Epidermal melanocyte (primary cell): ENCODE data around the gene HARS2.
"Not testable (repeated sequence)": the region's sequence is repeated elsewhere in the genome, so short reads cannot be mapped to it uniquely, and the experiment has no call there.

Source experiments
- DNase-seq: peaks from one replicate; pipeline ENCODE4 v3.0.0; 2011; ENCODE audit warnings: low spot score; ENCODE audit not compliant: insufficient read length

The HARS2 gene, protein sequence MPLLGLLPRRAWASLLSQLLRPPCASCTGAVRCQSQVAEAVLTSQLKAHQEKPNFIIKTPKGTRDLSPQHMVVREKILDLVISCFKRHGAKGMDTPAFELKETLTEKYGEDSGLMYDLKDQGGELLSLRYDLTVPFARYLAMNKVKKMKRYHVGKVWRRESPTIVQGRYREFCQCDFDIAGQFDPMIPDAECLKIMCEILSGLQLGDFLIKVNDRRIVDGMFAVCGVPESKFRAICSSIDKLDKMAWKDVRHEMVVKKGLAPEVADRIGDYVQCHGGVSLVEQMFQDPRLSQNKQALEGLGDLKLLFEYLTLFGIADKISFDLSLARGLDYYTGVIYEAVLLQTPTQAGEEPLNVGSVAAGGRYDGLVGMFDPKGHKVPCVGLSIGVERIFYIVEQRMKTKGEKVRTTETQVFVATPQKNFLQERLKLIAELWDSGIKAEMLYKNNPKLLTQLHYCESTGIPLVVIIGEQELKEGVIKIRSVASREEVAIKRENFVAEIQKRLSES

DNA sequence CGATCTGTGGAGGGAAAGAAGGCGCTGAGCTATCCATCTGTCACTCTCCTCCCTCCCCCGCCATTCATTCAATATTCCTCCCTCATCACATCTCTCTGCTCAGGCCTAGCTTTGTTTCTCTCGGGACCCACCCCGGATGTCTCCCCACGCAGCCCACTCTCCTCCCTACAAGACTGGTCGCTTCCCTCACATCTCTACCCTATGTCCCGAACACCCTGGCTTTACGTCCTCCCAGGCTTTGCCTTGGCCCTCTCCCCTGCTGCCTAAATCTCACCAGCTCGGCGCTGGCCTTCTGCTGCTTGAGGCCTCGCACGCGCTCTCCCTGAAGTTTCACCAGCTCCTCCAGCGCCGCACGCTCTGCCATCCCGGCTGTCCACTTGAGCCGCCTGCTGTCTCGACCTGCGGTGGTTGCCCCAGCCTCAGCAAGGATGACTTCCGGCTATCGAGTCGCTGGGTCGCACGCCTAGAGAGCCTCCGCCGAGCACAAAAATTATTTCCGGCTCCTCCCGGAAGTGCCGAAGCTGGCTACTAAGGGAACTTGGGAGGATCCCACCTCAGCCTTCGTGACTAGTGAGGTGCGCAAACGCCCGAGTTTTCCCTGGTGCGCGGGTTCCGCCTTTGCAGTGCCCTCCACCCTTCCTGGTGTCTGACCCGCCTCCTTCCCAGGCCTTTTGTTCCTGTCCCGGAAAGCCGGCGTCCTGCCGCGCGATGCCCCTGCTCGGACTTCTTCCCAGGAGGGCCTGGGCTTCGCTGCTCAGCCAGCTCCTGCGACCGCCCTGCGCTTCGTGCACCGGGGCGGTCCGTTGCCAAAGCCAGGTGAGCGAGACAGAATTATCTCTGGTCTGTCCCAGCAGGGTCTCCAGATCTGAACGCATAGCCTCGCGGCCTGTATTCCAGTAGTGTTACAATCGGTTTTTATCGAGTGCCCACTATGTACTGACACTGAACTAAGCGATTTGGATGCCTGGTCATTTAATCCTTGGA lies at the start of gene HARS2, which contains the start of gene HARS1:
TSS of gene HARS2 (plus strand) at position 515 of the 984 bp plus-strand sequence. CDS start at position 709, 194 bp downstream.
TSS of gene HARS1 (minus strand) at position 430 of the 984 bp plus-strand sequence. CDS start at position 364, 66 bp downstream.
- DNase-seq: peak; percentile 93

DNA sequence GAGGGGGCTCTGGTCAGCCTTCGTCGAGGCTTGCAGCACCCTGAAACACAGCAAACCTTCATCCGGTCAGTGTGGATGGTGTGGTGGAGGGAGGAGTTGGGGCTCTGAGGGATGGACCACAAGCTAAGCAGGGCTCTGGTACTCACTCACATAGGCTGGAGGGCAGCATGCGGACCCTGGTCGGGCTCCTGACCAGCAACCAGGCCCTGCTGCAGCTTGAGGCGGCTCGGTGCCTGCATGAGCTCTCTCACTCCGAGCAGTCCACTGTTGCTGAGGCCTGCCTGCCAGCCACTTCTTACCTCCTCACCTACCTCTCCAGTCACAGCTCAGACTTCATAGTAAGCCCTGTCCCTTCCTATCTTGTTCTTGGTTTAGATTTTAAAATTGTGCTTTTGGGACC lies 49.5 kb upstream of the HARS2 start:
- DNase-seq: no peak

DNA sequence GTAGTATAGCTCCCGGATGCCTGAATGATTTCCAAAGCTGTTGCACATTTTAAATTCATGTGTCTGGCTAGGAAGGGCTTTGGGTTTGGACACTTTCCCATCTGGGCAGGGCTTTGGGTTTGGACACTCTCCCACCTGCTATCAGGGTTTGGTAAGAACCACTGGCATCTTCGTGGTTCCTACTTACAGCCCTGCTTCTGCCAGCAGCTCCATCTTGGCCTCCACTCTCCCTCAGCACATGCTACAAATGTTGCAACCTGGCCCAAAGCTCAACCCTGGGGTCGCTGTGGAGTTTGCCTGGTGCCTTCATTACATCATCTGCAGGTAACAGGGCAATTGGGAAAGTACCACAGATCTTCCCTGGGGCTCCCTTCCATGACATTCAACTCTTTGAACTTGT lies 48.5 kb upstream of the HARS2 start:
- DNase-seq: no peak

DNA sequence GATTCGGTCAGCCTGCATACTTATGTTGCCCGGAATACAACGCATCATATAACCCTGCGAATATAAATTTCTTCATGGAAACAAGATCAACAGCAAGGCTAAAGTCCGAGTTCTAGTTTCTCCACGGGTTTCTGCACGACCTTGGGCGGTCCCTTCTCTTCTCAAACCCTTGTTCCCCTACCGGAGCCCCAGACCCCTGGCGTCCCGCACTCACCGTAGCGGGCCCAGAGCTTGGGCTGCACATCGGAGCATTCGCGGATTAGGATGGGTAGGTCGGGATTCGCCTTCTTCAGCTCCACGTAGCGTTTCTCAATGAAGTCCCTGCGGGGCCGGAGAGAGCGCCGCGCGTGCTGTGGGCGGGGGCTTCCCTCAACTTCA lies 44.2 kb upstream of the HARS2 start:
- DNase-seq: no peak

DNA sequence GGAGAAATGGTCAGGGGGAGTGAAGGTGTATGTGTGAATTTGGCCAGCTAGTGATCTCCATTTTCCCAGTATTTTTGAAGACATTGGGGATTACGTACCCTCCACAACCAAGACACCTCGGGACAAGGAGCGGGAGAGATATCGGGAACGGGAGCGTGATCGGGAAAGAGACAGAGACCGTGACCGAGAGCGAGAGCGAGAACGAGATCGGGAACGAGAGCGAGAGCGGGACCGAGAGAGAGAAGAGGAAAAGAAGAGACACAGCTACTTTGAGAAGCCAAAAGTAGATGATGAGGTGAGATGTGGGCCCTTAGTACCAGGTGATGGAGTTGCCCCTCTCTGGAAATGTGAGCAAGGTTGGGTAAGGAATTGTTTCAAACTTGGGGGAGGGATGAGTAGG lies 32.4 kb upstream of the HARS2 start:
- no peak for DNase-seq

DNA sequence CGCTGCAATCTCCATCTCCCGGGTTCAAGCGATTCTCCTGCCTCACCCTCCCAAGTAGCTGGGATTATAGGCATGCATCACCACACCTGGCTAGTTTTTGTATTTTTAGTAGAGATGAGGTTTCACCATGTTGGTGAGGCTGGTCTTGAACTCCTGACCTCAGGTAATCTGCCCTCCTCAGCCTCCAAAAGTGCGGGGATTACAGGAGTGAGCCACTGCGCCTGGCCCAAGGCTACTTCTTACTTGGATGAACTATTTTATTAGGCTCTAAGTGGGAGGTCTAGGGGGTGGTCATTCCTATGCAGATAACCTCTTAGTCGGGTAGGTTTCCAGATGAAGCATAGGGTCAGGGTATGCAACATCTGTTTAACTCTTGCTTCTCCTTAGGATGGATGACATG lies 30.9 kb upstream of the HARS2 start:
- DNase-seq: not testable (repeated sequence)

DNA sequence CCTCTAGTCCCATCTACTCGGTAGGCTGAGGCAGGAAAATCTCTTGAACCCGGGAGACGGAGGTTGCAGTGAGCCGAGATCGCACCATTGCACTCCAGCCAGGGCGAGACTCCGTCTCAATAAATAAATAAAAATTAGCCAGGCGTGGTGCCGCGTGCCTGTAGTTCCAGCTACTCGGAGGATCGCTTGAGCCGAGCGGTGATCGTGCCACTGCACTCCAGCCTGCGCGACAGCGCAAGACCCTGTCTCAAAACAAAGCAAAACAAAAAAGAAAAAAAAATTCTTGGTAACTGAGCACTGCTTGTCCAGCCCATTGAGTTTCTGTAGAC lies 27.3 kb upstream of the HARS2 start:
- no peak for DNase-seq

DNA sequence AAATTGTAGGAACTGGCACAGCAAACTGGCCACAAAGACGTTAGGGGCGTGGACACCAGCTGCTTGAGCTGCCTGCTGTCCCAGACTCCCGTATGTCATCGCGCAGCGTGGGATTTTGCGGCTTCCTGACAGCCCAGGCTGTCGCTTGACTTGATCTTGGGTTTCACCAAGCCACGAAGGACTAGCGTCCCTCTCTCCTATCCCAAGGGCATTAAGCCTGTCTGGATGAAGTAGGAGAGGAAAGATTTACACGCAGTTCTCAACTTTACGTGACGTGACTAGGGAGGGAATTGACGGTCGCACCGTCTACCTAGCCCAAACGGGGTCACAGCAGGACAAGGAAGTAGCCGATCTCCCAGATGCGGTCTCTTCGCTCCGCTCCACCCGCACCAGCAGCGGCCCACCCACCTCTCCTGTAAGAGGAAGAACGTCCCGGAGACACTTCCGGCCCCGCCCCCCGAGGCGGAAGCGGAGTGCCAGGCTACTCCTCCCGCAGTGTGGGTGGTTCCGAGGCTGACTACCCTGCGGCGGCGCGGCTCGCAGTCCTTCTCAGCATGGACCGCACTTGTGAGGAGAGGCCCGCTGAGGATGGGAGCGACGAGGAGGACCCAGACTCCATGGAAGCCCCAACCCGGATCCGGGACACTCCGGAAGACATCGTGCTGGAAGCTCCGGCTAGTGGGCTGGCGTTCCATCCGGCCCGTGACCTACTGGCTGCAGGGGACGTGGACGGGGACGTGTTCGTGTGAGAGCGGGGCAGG lies 26.7 kb upstream of the HARS2 start, which contains the start of gene WDR55:
TSS of gene WDR55 (plus strand) at position 546 of the 761 bp plus-strand sequence. CDS start at position 555, 9 bp downstream.
- peak; percentile 97 for DNase-seq

DNA sequence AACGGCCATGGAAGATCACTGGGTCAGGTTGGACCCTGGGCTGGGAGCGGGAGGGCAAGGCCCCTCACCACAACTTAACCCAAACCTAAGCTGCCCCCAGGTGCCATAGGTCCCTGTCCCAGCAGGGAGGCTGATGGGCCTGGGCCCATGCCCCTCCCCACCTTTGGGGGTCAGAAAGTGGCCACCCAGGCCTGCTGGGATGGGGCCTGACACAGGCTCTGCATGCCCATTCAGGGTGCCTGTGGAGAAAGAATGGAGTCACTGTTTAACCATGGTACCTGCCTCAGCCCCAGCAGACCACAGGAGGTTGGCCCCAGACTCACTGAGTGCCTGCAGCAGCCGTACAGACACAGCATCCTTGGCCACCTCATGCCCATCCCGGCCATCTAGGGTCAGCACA lies 20.2 kb upstream of the HARS2 start:
- DNase-seq: not testable (repeated sequence)

DNA sequence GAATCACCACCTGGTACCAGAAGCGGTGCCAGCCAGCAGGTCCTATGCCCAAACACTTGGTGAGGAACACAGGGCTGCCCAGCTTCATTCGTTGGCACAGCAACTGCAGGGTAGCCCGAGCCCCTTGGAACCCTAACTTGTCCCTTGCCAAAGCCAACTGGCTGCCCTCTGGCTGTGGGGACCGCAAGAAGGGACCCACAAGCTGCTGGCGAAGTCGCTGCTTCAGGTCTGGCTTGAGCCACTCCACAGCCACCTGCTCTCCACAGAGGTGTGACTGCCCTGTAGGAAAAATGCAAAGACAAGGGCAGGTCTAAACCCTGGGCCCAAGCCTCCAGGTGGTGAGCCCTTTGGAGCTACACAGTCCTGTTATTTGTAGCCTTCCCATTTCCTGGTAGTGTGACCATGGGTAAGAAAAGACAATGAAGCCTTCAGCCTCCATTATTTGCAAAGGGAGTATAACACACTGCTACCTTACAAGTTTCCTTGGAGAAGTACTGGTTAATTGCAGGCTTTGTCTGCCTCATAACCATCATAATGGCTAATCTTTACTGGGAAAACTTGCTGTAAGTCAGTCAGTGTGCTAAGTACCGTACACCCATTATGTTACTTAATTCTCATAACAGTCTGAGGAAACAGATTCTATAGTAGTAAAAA lies 19.7 kb upstream of the HARS2 start:
- no peak for DNase-seq

DNA sequence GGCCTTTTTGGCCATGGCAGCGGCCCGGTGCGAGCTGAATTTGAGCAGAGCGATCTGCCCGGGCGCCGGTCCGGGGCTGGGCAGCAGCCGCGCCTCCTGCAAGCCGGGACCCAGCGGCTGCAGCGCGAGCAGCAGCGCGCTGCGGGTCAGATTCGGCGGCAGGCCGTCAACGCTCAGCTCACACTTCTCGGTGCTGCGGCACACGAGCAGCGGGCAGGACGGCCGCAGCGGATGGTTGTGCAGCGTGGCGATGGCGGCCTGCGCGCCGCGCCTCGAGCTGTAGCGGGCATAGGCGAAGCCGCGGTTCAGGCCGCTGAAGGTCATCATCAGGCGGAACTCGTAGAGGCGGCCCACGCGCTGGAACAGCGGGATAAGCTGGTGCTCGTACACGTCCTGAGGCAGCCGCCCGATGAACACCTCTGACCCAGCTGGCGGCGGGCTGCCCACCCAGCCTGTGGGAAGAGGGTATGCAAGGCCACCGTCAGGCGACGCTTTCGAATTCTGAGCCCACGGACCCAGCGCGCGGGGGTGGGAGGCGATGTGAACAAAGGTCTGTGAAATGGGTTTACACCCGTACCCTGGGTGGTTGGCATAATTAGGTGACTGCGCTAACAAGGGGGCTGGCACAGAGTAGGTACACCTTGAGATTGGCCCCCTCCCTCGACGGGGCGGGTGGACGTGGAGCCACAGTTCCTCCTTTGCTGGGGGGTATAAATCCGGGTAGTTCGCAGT lies 18.6 kb upstream of the HARS2 start:
- no peak for DNase-seq

DNA sequence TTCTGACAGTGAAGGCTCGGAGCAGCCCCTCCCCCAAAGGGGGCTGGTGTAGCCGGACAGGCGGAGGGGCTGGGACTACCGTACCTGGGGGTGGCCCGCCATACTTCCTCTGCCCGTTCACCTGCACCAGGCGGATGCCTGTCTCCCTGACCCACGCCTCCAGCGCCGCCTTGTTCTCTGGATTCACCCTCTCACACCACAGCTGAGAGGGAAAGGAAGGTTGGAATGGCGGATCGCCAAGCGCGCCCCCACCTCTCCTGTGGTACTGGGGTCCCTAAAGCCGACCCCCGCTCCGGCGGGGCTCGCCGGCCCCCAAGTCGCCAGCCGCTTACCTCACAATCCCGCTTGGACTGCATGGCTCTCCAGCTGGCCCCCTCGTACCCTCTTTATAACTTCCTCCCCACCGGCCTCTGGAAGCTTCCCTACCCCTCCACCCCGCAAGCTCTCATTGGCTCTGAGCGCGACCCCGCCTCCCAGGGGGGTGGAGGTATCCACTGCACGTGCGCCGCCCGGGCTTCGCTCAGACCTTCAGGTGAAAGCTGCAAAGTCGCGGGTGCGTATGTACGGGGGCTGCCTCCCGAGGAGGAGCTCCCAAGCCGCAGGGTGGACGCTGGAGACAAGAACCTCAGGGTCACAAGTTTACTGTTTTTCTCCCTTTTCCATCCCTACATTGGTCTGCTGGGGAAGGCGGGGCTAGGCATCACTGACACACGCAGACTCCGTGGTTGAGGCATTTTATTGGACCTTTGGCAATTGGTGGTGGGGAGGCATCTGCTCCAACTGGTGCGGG lies 17.9 kb upstream of the HARS2 start, which contains the start of gene DND1:
TSS of gene DND1 (minus strand) at position 390 of the 790 bp plus-strand sequence. CDS start at position 356, 34 bp downstream.
- DNase-seq: no peak

DNA sequence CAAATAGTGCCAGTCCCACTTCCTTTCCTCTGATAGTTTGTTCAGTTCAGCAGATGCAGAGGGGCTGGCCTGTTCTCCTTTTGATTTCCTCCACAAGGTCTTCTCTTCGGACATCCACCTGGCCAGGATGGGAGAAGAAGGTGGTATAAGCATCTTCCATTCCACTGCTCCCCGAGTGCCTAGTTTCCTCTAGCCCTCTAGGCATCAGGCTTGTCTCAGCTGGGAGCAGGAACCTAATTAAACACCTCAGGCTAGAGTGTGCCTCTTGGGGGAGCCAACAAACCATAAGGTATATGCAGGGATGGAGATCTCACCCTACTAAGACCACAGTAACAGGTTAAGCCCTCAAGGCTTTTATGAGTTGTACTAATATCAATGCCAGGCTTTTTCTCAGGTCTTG lies 17.0 kb upstream of the HARS2 start:
- DNase-seq: no peak

DNA sequence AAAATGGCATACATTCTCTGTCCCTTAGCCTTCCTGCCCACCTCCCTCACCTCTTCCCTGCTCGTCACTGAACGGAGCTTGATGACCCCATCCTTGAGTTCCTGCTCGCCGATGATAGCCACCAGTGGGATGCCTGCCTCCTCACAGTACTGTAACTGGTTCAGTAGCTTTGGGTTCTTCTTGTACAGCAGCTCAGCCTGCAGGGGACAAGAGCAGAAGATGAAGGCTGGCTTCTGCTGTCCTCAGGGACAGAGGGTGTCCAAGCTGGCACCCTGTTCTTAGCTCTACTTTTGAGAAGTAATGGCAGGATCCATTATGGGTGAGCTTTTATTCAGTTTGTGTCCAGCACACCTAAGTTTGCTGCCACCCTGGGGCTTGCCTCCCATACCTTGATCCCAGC lies 16.6 kb upstream of the HARS2 start:
- no peak for DNase-seq

DNA sequence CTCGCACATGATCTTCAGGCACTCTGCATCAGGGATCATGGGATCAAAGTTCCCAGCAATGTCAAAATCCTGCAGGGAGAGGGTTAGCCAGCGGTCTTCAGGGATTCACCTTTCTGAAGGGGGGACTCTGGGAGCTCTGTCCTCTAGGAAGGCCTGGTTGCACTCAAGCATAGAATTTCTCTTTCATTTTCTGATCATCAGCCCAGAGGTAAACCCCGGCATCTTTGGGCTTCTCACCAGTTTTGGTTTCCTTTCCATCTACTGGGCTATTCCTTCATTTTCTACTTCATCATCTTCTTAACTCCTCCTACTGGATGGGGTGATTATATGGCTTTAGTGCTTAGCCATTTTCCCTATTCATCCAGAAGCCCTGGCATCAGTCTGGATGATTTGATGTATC lies 13.3 kb upstream of the HARS2 start:
- DNase-seq: no peak

DNA sequence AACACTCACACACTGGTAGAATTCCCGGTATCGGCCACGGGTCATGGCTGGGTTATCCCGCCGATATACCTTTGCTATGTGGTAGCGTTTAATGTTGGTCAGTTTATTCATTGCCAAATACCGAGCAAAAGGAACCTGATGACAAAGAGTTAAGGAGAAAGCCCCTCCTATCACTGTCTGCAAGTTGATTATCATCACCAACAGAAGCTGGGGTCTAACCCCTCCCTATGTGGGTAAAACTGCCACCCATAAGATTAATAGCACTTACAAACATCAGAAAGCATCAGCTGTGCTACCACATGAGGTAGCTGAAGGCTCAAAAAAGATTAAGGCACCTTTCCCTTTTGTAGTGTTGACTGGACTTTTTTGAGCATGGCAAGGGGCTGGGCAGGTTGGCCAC lies 12.3 kb upstream of the HARS2 start:
- no peak for DNase-seq

DNA sequence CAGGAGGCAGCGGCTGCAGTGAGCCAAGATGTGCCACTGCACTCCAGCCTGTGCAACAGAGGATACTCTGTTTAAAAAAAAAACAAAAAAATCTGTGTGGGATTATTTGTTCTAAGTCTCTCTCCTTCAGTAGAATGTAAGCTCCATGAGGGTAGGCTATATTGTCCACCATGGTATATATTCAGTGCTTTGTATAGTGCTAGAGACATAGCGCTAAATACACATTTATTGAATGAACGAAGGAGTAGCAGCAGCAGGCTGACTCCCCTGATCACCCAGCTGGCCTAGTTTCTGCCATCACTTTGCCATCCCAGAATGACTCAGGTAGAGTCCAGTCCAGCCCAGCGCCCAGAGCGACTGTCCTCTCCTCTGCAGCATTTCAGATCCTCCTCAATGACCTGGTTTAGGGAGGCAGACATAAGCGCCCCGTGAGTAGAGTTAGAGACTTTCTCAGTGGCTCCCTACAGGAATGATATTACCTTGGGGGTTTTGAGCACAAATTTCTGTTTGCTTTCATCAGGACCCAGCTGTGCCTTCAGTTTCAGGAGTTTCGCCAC lies 801 bp upstream of the HARS2 start:
- DNase-seq: no peak

DNA sequence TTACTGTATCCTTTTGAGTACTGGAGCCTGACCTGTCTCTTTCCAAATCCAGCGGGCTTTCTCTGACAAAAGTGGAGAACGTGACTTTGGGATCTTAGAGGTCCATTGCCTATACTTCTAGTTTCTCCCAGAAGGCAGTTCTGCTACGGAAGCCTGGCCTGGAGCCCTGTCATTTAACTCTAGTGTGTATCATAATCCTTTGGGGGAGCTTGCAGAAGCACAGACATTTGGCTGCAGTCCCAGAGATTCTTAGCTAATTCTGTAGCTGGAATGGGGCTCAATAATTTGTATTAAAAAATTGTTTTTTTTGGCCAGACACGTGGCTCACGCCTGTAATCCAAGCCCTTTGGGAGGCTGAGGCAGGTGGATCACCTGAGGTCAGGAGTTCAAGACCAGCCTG lies 3.0 kb downstream of the HARS2 start:
- DNase-seq: no peak
